ENCODE measurements around the gene DNMT3L. TPM values are rescaled to one million over a fixed set of nuclear protein-coding genes. Genes with fewer than 3 reads are reported as not detected.
"Not testable (repeated sequence)": the region's sequence is repeated elsewhere in the genome, so short reads cannot be mapped to it uniquely, and the experiment has no call there.

Gene DNMT3L
- total RNA-seq, 1 donor from 2014 or later: not detected

DNA sequence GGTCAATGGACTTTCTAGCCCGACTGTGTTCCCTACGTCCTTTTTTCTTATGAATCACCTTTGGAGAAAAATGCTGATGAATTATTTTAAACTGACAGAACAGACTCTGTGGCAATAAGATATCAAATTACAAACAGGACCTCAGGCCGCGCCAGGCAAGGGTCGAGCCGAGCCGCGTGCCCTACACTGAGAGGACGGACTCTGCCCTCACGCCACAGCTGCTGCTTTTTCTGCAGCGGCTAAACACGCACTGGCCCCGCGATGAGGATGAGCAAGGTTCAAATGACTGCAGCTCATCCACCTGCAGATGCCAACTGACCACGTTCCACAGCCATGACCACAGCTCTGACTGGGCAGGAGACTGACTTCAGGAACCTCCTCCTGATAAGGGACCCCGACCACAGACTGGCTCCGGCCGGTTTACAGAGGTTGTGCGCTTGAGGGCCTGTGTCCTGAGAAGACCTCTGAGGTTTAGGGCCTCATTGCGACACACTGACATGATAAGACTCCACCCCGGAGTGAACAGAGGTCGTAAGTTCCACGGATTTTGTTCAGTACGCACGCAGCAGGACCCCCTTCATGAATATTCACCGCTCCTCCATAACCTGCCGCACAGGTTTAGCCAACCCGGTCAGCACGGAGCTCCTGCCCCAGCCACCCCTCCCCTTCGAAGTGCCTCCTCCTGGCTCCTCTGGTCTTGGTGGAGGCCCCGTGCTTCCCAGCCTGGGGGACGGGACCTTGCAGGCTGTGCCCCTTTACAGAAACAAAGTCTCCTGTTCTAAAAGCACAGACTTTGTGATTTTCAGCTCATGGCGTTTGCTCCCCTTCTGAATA is 12.3 kb downstream of the DNMT3L start:
- DNase-seq (ENCODE audit: low spot score): not testable (repeated sequence)

DNA sequence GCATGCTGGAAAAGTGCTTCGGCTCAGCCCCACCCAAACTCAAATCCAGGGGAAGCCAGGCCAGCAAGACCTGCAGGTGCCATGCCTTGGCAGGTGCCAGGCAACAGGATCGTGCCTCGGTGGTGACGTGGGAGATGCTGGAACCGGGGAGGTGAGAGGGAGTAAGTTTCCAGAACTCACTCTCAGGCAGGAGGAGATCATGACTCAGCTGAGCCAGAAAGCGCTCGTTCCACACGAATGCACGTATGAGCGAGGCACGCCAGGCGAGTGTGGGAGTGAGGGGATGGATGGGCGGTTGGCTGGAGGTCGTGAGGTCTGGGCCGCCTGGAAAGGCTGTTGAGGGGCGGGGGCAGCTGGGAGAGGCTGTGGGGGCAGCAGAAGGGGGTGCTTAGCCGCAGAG is 13.8 kb downstream of the DNMT3L start:
- not testable (repeated sequence) for DNase-seq (ENCODE audit: low spot score)

GRCh38 chr21:44243980-44244379 is 17.7 kb downstream of the DNMT3L start:
- not testable (repeated sequence) for DNase-seq (ENCODE audit: low spot score)

GRCh38 chr21:44241281-44241680 is 20.4 kb downstream of the DNMT3L start:
- not testable (repeated sequence) for DNase-seq (ENCODE audit: low spot score)

DNA sequence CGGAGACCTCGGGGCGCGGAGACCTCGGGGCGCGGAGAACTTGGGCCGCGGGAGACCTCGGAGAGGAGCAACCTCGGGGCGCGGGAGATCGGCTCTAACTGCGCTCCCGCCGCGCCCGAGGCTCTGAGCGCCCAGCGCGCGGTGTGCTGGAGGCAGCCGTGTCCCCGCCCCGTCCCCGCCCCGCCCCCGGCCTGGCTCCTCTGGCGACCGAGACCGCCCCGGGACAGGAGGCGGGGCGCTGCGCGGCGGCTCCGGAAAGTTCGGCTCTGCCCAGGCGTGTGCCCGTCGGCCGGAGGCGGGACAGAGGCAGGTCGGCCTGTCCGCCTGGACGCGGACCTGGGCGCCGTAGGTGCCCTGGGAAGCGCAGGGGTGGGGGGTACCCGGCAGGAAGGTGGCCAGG is 20.9 kb downstream of the DNMT3L start, which contains the start of gene ICOSLG:
Gene ICOSLG, minus strand, starts transcription at position 102 of the 400 bp plus-strand sequence. CDS start 126 bp downstream, outside the sequence.
- DNase-seq (ENCODE audit: low spot score): not testable (repeated sequence)

- DNase-seq (ENCODE audit: low spot score): not testable (repeated sequence)
Observed at GRCh38 chr21:44240353-44240752, 21.3 kb downstream of the DNMT3L start.

- not testable (repeated sequence) for DNase-seq (ENCODE audit: low spot score)
Observed at GRCh38 chr21:44229561-44229960, 32.1 kb downstream of the DNMT3L start.

DNA sequence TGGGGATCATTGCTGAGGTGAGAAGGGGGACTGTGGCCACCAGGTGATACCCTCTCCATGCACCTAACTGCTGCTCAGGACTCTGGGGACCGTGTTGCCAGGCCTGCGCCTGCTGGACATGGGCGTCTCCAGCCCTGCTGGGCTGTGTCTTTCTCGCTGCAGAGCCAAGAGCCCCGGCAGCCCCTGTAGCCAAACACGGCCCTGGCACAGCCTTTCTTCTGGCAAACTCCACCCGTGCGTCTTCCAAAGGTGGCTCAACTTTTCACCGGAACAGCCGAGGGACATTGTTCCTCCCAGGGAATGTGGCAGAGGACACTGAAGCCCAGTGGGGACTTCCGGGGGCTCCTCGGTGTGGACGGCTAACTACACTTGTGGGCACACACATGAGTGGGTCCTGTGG is 33.6 kb downstream of the DNMT3L start:
- DNase-seq (ENCODE audit: low spot score): not testable (repeated sequence)

DNA sequence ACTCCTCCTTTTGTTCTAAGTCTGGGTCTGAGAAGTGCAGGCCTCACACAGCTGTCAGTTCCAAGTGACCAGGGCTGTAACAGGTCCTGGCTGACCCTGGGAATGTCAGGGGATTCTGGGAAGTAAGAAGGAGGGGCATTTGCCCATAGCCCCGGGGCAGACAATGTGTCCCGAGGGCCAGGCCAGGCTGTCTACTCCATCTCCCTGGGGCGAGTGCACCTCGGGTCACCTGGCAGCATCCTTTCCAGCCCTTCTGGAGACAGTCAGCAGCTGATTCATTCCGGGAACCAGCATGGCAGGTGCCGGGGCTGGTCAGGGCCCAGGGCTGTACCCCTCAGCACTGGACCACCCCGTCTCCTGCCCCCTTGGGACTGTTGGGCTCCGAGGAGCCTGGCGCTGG is 34.1 kb downstream of the DNMT3L start:
- not testable (repeated sequence) for DNase-seq (ENCODE audit: low spot score)

- not testable (repeated sequence) for DNase-seq (ENCODE audit: low spot score)
Observed at GRCh38 chr21:44225605-44226004, 36.1 kb downstream of the DNMT3L start.

GRCh38 chr21:44223334-44223733 is 38.4 kb downstream of the DNMT3L start:
- not testable (repeated sequence) for DNase-seq (ENCODE audit: low spot score)

DNA sequence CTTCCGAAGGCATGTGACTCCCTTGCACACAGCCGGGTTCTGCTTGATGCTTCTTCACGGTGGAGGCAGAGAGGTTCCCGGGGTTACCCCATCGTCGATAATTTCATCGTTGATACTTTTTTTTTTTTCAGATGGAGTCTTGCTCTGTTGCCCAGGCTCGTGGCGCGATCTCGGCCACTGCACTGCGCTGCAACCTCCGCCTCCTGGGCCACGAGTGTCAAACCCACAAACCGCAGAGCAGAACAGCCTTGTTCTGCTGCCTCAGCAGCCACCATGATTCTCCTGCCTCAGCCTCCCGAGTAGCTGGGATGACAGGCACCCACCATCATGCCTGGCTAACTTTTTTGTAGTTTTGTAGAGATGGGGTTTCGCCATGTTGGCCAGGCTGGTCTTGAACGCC is 41.0 kb downstream of the DNMT3L start:
- DNase-seq (ENCODE audit: low spot score): not testable (repeated sequence)

DNA sequence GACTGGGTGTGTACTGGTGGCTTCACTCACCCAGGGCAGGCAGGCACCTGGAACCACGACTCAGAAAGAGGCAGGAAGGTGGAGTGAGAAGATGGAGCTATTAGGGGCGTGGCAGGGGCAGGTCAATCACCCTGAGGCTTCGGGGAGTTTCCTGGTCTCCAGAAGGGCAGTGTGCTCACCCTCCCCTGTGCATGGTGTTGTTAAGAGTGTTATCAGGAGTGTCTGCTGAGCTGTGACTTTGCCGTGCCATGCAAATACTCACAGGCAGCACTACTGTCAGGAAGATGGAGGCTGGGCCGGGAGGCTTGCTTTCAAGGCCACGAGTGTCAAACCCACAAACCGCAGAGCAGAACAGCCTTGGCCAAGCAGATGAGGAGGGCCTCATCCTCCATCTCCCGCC is 43.2 kb downstream of the DNMT3L start:
- DNase-seq (ENCODE audit: low spot score): not testable (repeated sequence)

- DNase-seq (ENCODE audit: low spot score): not testable (repeated sequence)
Observed at GRCh38 chr21:44211978-44212377, 49.7 kb downstream of the DNMT3L start.

GRCh38 chr21:44211574-44211973 is 50.1 kb downstream of the DNMT3L start:
- not testable (repeated sequence) for DNase-seq (ENCODE audit: low spot score)

GRCh38 chr21:44207860-44208646 is 53.6 kb downstream of the DNMT3L start:
- DNase-seq (ENCODE audit: low spot score): not testable (repeated sequence)

DNA sequence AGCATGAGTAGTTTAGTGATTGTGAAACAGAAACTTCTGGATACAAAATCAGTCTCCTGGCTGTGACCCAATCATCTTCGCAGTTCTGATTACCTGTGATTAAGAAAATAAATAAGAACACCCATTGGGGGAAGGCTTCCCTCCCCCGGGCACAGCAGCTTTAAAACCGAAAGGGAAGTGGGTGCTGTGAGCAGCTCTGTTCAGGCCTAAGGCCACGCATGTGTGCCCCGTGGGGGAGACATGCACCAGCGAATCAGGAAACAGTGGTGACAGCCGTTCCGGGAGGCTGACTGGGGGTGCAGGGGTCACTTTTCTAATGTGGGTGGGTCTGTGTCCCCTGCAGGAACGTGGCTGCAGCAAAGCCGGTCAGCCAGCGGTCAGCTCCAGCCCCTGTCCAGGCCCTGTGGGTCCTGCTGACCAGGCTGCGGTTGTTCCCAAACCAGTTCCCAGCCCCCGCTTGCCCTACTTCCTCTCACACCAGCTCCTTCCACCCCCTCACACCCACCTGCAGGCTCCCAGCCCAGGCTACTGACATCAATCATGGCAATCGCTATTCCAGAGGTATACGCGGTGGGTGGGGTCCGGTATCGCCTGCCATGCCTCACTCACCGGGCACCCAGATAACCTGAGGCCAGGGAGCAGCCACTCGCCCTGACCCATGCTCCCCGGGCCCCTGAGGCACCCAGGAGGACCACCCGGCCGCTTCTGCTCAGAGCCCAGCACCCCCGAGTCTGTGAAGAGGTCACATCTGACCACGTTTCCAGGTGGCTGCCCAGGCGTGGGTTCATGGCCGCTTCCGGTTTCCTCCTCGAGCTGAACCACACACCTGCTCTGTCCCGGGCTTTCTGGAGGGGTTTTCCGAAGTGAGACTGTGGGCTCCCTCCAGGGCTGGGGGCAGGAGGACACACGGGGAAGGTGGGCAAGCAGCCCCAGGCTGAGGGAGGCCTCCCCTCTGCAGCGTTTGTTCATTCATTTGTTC is 54.7 kb downstream of the DNMT3L start:
- DNase-seq (ENCODE audit: low spot score): not testable (repeated sequence)

DNA sequence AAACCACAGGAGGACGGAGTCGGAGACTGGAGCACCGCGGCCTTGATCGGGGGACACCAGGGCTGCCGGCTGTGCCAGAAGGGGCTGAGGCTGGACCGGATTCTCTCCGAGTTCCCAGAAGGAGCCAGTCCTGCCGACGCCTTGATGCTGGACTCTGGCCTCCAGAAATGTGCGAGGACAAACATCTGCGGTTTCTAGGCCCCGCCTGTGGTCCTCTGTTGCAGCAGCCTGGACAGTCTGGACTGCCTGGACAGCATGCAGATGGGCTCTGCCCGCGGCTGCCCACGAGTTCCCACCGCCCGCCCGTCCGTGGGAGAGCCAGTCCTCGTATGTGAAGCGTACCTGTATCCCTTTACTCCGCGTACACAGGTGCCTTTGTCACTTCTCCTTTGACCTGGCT is 55.5 kb downstream of the DNMT3L start:
- DNase-seq (ENCODE audit: low spot score): not testable (repeated sequence)

GRCh38 chr21:44202590-44203299 is 59.0 kb downstream of the DNMT3L start:
- DNase-seq (ENCODE audit: low spot score): not testable (repeated sequence)

- not testable (repeated sequence) for DNase-seq (ENCODE audit: low spot score)
Observed at GRCh38 chr21:44199997-44200396, 61.7 kb downstream of the DNMT3L start.

DNA sequence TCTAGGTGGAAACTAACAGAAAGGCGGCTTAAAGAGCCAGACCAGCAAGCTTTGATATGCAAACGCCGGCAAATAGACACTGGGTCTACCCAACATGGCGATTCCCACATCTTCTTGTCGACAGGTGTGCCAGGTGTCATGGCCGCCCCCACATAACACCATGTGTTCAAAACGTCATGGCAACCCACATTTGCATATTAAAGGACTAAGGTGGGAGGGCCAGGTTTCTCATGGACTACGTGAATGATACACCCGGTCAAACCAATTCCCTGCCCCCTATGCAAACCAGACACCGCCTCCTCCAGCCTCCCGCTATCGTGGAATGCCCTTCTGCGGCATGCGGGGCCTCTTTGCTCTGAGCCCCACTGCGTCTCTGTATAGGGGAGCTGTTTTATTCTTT is 62.2 kb downstream of the DNMT3L start:
- no peak for DNase-seq (ENCODE audit: low spot score)
